Measurements from ENCODE around the gene LOXL4. TPM values are rescaled to one million over a fixed set of nuclear protein-coding genes. Genes with fewer than 3 reads are reported as not detected.

The LOXL4 gene
- total and polyA plus RNA-seq, 12 donors, result 0.61 to 14.4 (median 3.4) TPM

GRCh38 chr10:98269435-98269912, 1.5 kb upstream of the LOXL4 start:
- intact Hi-C loops (cut with DNase I), result loop anchor here in 1 of 2 donors (5.0 kb wide), 1 partner anchor 38 kb away; no protein-coding TSS in a partner anchor
- H3K4me1 ChIP-seq (replicated peaks in 1 of 2), result peaks cover 14 to 20% of the 10 kb centered on the region in 2 donors
- DNase-seq, result peak; percentile 56 to 91 (median 87)

GRCh38 chr10:98268694-98269431, 869 bp upstream of the LOXL4 start:
- intact Hi-C loops (cut with DNase I), result loop anchor here in 1 of 2 donors (5.0 kb wide), 1 partner anchor 38 kb away; no protein-coding TSS in a partner anchor
- H3K36me3 ChIP-seq (replicated peaks in 1 of 2), result no peaks in the 10 kb centered on the region
- peak overlapping the region in 1 of 4 donors; percentile 68 for H3K4me3 ChIP-seq
- TF ChIP-seq POLR2A (IDR thresholded peaks at IDR 0.05) (no peak), CTCF (IDR thresholded peaks at IDR 0.05) (no peak)
- H3K27me3 ChIP-seq, result no peaks in the 10 kb centered on the region
- no peaks in the 10 kb centered on the region for H3K9me3 ChIP-seq (replicated peaks in 1 of 3)
- 19 to 22% (median 21%) methylated on average over 11 to 17 of the region's 17 CpGs for WGBS, 4 donors
- peak in 2 of 7 donors; percentile 26 to 44 for DNase-seq
- H3K4me1 ChIP-seq (replicated peaks in 1 of 2), result peaks cover 14 to 20% of the 10 kb centered on the region in 2 donors
- H3K27ac ChIP-seq, result peak overlapping the region in 2 of 5 donors; percentile 24 to 87

More at GRCh38 chr10:98269435-98269912, 1.5 kb upstream of the LOXL4 start:
- WGBS, 4 donors, result 25 to 66% (median 27%) methylated on average over 4 to 8 of the region's 8 CpGs
- Histone ChIP-seq H3K36me3 (replicated peaks in 1 of 2) (no peaks in the 10 kb centered on the region), H3K4me3 (peak overlapping the region in 1 of 4 donors; percentile 15), H3K27me3 (no peaks in the 10 kb centered on the region), H3K27ac (peak overlapping the region in 2 of 5 donors; percentile 24 to 87), H3K9me3 (replicated peaks in 1 of 3) (no peaks in the 10 kb centered on the region)
- TF ChIP-seq POLR2A (IDR thresholded peaks at IDR 0.05), result no peak
- TF ChIP-seq CTCF (IDR thresholded peaks at IDR 0.05), result no peak

- Histone ChIP-seq H3K27ac (peak overlapping the region in 3 of 5 donors; percentile 20 to 87 (median 59)), H3K36me3 (replicated peaks in 1 of 2) (no peaks in the 10 kb centered on the region), H3K27me3 (no peaks in the 10 kb centered on the region), H3K4me3 (peak overlapping the region in 1 of 4 donors; percentile 68), H3K9me3 (replicated peaks in 1 of 3) (no peaks in the 10 kb centered on the region), H3K4me1 (replicated peaks in 1 of 2) (peaks cover 14 to 20% of the 10 kb centered on the region in 2 donors)
- WGBS, 4 donors, result 68 to 75% (median 71%) methylated on average over 17 to 22 of the region's 22 CpGs
- intact Hi-C loops (cut with DNase I), result loop anchor here in 1 of 2 donors (5.0 kb wide), 1 partner anchor 40 kb away; no protein-coding TSS in a partner anchor
- no peak for TF ChIP-seq CTCF (IDR thresholded peaks at IDR 0.05)
- TF ChIP-seq POLR2A (IDR thresholded peaks at IDR 0.05), result no peak
- DNase-seq, result peak in 2 of 7 donors; percentile 22 to 24
Measured at GRCh38 chr10:98267069-98267893, 713 bp downstream of the LOXL4 start.

GRCh38 chr10:98266647-98267046, 1.3 kb downstream of the LOXL4 start:
- peak overlapping the region in 1 of 4 donors; percentile 68 for H3K4me3 ChIP-seq
- TF ChIP-seq CTCF (IDR thresholded peaks at IDR 0.05) (no peak), POLR2A (IDR thresholded peaks at IDR 0.05) (no peak)
- no peaks in the 10 kb centered on the region for H3K27me3 ChIP-seq
- WGBS, 4 donors, result 74 to 96% (median 80%) methylated on average over 5 of the region's 5 CpGs
- no peak overlapping the region for H3K27ac ChIP-seq
- H3K36me3 ChIP-seq (replicated peaks in 1 of 2), result no peaks in the 10 kb centered on the region
- H3K9me3 ChIP-seq (replicated peaks in 1 of 3), result no peaks in the 10 kb centered on the region
- DNase-seq, result no peak
- H3K4me1 ChIP-seq (replicated peaks in 1 of 2), result peaks cover 14 to 20% of the 10 kb centered on the region in 2 donors
- intact Hi-C loops (cut with DNase I), result loop anchor here in 1 of 2 donors (5.0 kb wide), 1 partner anchor 41 kb away; no protein-coding TSS in a partner anchor
